Measurements from ENCODE around the gene DRGX.

DRGX gene

GRCh38 chr10:49361178-49361554 is 34.7 kb downstream of the DRGX start:
- DNase-seq, result no peak

- no peak for DNase-seq
Observed at GRCh38 chr10:49360271-49361177, 35.4 kb downstream of the DRGX start.

- no peak for DNase-seq
Observed at GRCh38 chr10:49359349-49360270, 36.3 kb downstream of the DRGX start.

GRCh38 chr10:49357910-49358309 is 38.0 kb downstream of the DRGX start:
- no peak for DNase-seq

- DNase-seq, result no peak
Observed at GRCh38 chr10:49356944-49357343, 38.9 kb downstream of the DRGX start.

- DNase-seq, result no peak
Observed at GRCh38 chr10:49356181-49356580, 39.7 kb downstream of the DRGX start.

GRCh38 chr10:49355221-49355620 is 40.7 kb downstream of the DRGX start:
- no peak for DNase-seq

GRCh38 chr10:49354593-49354992 is 41.3 kb downstream of the DRGX start:
- no peak for DNase-seq

- DNase-seq, result no peak
Observed at GRCh38 chr10:49353895-49354566, 41.9 kb downstream of the DRGX start.

GRCh38 chr10:49353026-49353894 is 42.6 kb downstream of the DRGX start:
- no peak for DNase-seq

- DNase-seq, result no peak
Observed at GRCh38 chr10:49352323-49352722, 43.6 kb downstream of the DRGX start.

GRCh38 chr10:49351669-49352068 is 44.2 kb downstream of the DRGX start:
- DNase-seq, result no peak

- no peak for DNase-seq
Observed at GRCh38 chr10:49350846-49351532, 44.9 kb downstream of the DRGX start.

GRCh38 chr10:49350138-49350537 is 45.8 kb downstream of the DRGX start:
- no peak for DNase-seq

- DNase-seq, result no peak
Observed at GRCh38 chr10:49349390-49349789, 46.5 kb downstream of the DRGX start.

GRCh38 chr10:49348593-49348992 is 47.3 kb downstream of the DRGX start:
- DNase-seq, result no peak

GRCh38 chr10:49347827-49348226 is 48.1 kb downstream of the DRGX start:
- no peak for DNase-seq

- DNase-seq, result no peak
Observed at GRCh38 chr10:49347342-49347741, 48.5 kb downstream of the DRGX start.

GRCh38 chr10:49344840-49345239 is 51.0 kb downstream of the DRGX start:
- no peak for DNase-seq

GRCh38 chr10:49338604-49339003 is 57.3 kb downstream of the DRGX start:
- DNase-seq, result no peak

GRCh38 chr10:49335364-49335972 is 60.4 kb downstream of the DRGX start:
- no peak for DNase-seq
